Small intestine (tissue), 7 donors: Measurements from ENCODE around the gene TESK1. TPM values are rescaled to one million over a fixed set of nuclear protein-coding genes. Genes with fewer than 3 reads are reported as not detected.
"Not testable (repeated sequence)": the region's sequence is repeated elsewhere in the genome, so short reads cannot be mapped to it uniquely, and the experiment has no call there.

ENCODE experiments used
- DNase-seq, 2 donors: peaks; one replicate each; pipeline versions ENCODE4 v3.0.0 to v3.0.0-alpha.2; 2013
- FAIRE-seq: peaks from 2 replicates; lab custom pipeline; 2012; peaks lifted over from hg19 to GRCh38; lab: Jason Lieb, UNC
- H3K27ac ChIP-seq, 3 donors: one replicate each; pipeline ENCODE4 v1.5.1; 2013; ENCODE audit warnings: low read length in 2 of 3, mild to moderate bottlenecking in 2 of 3, control low read depth in 1 of 3, inconsistent platforms in 1 of 3, low read depth in 1 of 3, moderate library complexity in 1 of 3
- H3K27me3 ChIP-seq, 3 donors: one replicate each; pipeline ENCODE4 v1.6.1; 2013; ENCODE audit warnings: low read length in 3 of 3, inconsistent platforms in 1 of 3; ENCODE audit not compliant: control insufficient read depth in 3 of 3, insufficient read depth in 3 of 3
- H3K36me3 ChIP-seq, 3 donors: one replicate each; pipeline ENCODE4 v1.6.1; 2013; ENCODE audit warnings: low read length in 3 of 3, inconsistent platforms in 1 of 3, low read depth in 1 of 3, mild to moderate bottlenecking in 1 of 3, moderate library complexity in 1 of 3; ENCODE audit not compliant: control insufficient read depth in 3 of 3, insufficient read depth in 2 of 3
- H3K4me1 ChIP-seq, 3 donors: one replicate each; pipeline ENCODE4 v1.6.1; 2013; ENCODE audit warnings: low read length in 2 of 3, inconsistent platforms in 1 of 3, low read depth in 1 of 3, mild to moderate bottlenecking in 1 of 3, moderate library complexity in 1 of 3; ENCODE audit not compliant: control insufficient read depth in 3 of 3, insufficient read depth in 2 of 3
- H3K4me3 ChIP-seq, 3 donors: one replicate each; pipeline ENCODE4 v1.5.1; 2013; ENCODE audit warnings: low read length in 3 of 3, control low read depth in 1 of 3, inconsistent platforms in 1 of 3, low read depth in 1 of 3, mild to moderate bottlenecking in 1 of 3, moderate library complexity in 1 of 3
- H3K9me3 ChIP-seq, 2 donors: one replicate each; pipeline ENCODE4 v1.6.1; 2013; ENCODE audit warnings: low read depth in 1 of 2, low read length in 1 of 2; ENCODE audit not compliant: control insufficient read depth in 2 of 2, insufficient read depth in 1 of 2
- WGBS, 3 donors: extraction: QIAGEN DNeasy Blood & Tissue Kit; methylation state at CpG; one replicate each; pipeline ENCODE4 v1.1.7; 2013; 5-methylcytosine and 5-hydroxymethylcytosine counted together
- polyA plus RNA-seq, 4 donors: library from polyadenylated mRNA; stranded (reverse) in 3 of 4; unstranded in 1 of 4; fragments of 200-250 nt in 3 of 4; fragments of 120-200 nt in 1 of 4; gene quantifications; one replicate each; pipeline versions ENCODE4 v1.2.1 to v1.2.3, GENCODE V29; 2013
- donor health status: healthy with polysubstance abuse.
- donor health status: control.
- donor health status: control.
- donor health status: Bipolar disorder and iron deficiency.
- donor health status: healthy.

TESK1 gene
- polyA plus RNA-seq, 4 donors, result 22.4 to 53.0 (median 43.1) TPM

GRCh38 chr9:35588506-35588905, 16.6 kb upstream of the TESK1 start:
- DNase-seq, FAIRE-seq, H3K27me3 ChIP-seq, H3K36me3 ChIP-seq, H3K27ac ChIP-seq, H3K4me3 ChIP-seq, H3K4me1 ChIP-seq: not testable (repeated sequence)
- H3K9me3 ChIP-seq, result peaks cover 0 to 24% of the 10 kb centered on the region in 2 donors
- 96 to 97% (median 97%) methylated on average over 5 of the region's 5 CpGs for WGBS, 3 donors

- peaks cover 0 to 2% (median 0%) of the 10 kb centered on the region in 3 donors for H3K36me3 ChIP-seq
- H3K27ac ChIP-seq, result no peak overlapping the region
- peaks cover 0 to 30% of the 10 kb centered on the region in 2 donors for H3K9me3 ChIP-seq
- H3K4me1 ChIP-seq, result peaks cover 0 to 2% (median 0%) of the 10 kb centered on the region in 3 donors
- no peak for DNase-seq
- FAIRE-seq, result no peak
- H3K27me3 ChIP-seq, result no peaks in the 10 kb centered on the region
- no peak overlapping the region for H3K4me3 ChIP-seq
These were observed 11.5 kb upstream of the TESK1 start for GRCh38 chr9:35593581-35593980.

- Histone ChIP-seq H3K4me1 (peaks cover 0 to 10% (median 0%) of the 10 kb centered on the region in 3 donors), H3K27ac (no peak overlapping the region), H3K4me3 (no peak overlapping the region), H3K9me3 (peaks cover 0 to 33% of the 10 kb centered on the region in 2 donors), H3K36me3 (peaks cover 0 to 2% (median 0%) of the 10 kb centered on the region in 3 donors), H3K27me3 (no peaks in the 10 kb centered on the region)
- no peak for FAIRE-seq
- 93 to 95% (median 94%) methylated on average over 4 of the region's 4 CpGs for WGBS, 3 donors
- no peak for DNase-seq
These were observed 10.6 kb upstream of the TESK1 start for GRCh38 chr9:35594471-35594870.

GRCh38 chr9:35596907-35597306, 8.2 kb upstream of the TESK1 start:
- H3K4me3 ChIP-seq, FAIRE-seq, H3K27ac ChIP-seq, H3K36me3 ChIP-seq, H3K27me3 ChIP-seq, DNase-seq: not testable (repeated sequence)
- Histone ChIP-seq H3K4me1 (peaks cover 0 to 17% (median 0%) of the 10 kb centered on the region in 3 donors), H3K9me3 (peaks cover 0 to 30% of the 10 kb centered on the region in 2 donors)
- 91 to 99% (median 95%) methylated on average over 2 of the region's 2 CpGs for WGBS, 3 donors

GRCh38 chr9:35598866-35599590, 6.0 kb upstream of the TESK1 start:
- peak; percentile 78 to 89 for DNase-seq
- Histone ChIP-seq H3K27me3 (no peaks in the 10 kb centered on the region), H3K4me1 (peaks cover 0 to 17% (median 0%) of the 10 kb centered on the region in 3 donors), H3K36me3 (no peaks in the 10 kb centered on the region), H3K9me3 (peaks cover 0 to 13% of the 10 kb centered on the region in 2 donors), H3K27ac (peak overlapping the region in 2 of 3 donors; percentile 33 to 75), H3K4me3 (no peak overlapping the region)
- FAIRE-seq, result no peak
- WGBS, 3 donors, result 57 to 74% (median 69%) methylated on average over 11 of the region's 11 CpGs

GRCh38 chr9:35599763-35600604, 5.1 kb upstream of the TESK1 start:
- peaks cover 0 to 5% of the 10 kb centered on the region in 2 donors for H3K9me3 ChIP-seq
- no peak overlapping the region for H3K4me3 ChIP-seq
- peak overlapping the region in 1 of 3 donors; percentile 75 for H3K27ac ChIP-seq
- DNase-seq (peak in 1 of 2 donors; percentile 26), FAIRE-seq (no peak)
- no peaks in the 10 kb centered on the region for H3K36me3 ChIP-seq
- peaks cover 0 to 17% (median 0%) of the 10 kb centered on the region in 3 donors for H3K4me1 ChIP-seq
- WGBS, 3 donors, result 86 to 93% (median 89%) methylated on average over 14 of the region's 14 CpGs
- H3K27me3 ChIP-seq, result no peaks in the 10 kb centered on the region

- Histone ChIP-seq H3K27me3 (no peaks in the 10 kb centered on the region), H3K36me3 (peaks cover 0 to 18% (median 2%) of the 10 kb centered on the region in 3 donors), H3K9me3 (peaks cover 0 to 3% of the 10 kb centered on the region in 2 donors), H3K4me3 (peak overlapping the region in 2 of 3 donors; percentile 4 to 42), H3K27ac (peak overlapping the region; percentile 56 to 90 (median 87)), H3K4me1 (peaks cover 0 to 26% (median 0%) of the 10 kb centered on the region in 3 donors)
- FAIRE-seq, result no peak
- DNase-seq, result no peak
- 11 to 18% (median 13%) methylated on average over 18 of the region's 18 CpGs for WGBS, 3 donors
These were observed 1.5 kb upstream of the TESK1 start for GRCh38 chr9:35603506-35603985.

GRCh38 chr9:35603986-35604577, 980 bp upstream of the TESK1 start:
- Histone ChIP-seq H3K36me3 (peaks cover 0 to 23% (median 3%) of the 10 kb centered on the region in 3 donors), H3K27ac (peak overlapping the region; percentile 91 to 95 (median 94)), H3K27me3 (no peaks in the 10 kb centered on the region), H3K4me3 (peak overlapping the region; percentile 34 to 88 (median 60)), H3K4me1 (peaks cover 0 to 22% (median 0%) of the 10 kb centered on the region in 3 donors), H3K9me3 (no peaks in the 10 kb centered on the region)
- FAIRE-seq, result peak; percentile 51
- DNase-seq, result peak; percentile 100
- WGBS, 3 donors, result 0% methylated on average over 41 of the region's 41 CpGs
